HFFc6 (cell line): ENCODE measurements around the gene HECW1. TPM values are rescaled to one million over a fixed set of nuclear protein-coding genes. Genes with fewer than 3 reads are reported as not detected.

Source experiments
- DNase-seq: peaks from one replicate; pipeline ENCODE4 v3.0.0-alpha.2; 2018
- H3K27ac Mint-ChIP-seq: 2 replicates; pipeline ENCODE4 v1.8.0; 2020; ENCODE audit warnings: mild to moderate bottlenecking, mixed read lengths
- H3K27me3 Mint-ChIP-seq: 2 replicates; pipeline ENCODE4 v1.8.0; 2021; ENCODE audit warnings: mild to moderate bottlenecking, moderate library complexity, mixed read lengths; ENCODE audit not compliant: insufficient read depth
- H3K36me3 Mint-ChIP-seq: 2 replicates; pipeline ENCODE4 v1.8.0; 2021; ENCODE audit warnings: low read depth, mixed read lengths
- H3K4me1 Mint-ChIP-seq: 2 replicates; pipeline ENCODE4 v1.8.0; 2020; ENCODE audit warnings: low read depth, mixed read lengths
- H3K4me3 Mint-ChIP-seq: 2 replicates; pipeline ENCODE4 v1.8.0; 2020; ENCODE audit warnings: mild to moderate bottlenecking, moderate library complexity, mixed read lengths
- H3K9me3 Mint-ChIP-seq: 2 replicates; pipeline ENCODE4 v1.8.0; 2020; ENCODE audit warnings: mild to moderate bottlenecking, mixed read lengths
- total RNA-seq, 6 experiments: library from RNA; stranded (reverse); fragmentation: NEBNext Ultra II Directional; extraction: Animal tissue kit (Norgen Biotek cat#: 25700); gene quantifications; 2 replicates in 1 of 6; 3 replicates in 5 of 6; pipeline ENCODE4 v1.2.3, GENCODE V29; 2021
- TF ChIP-seq, protein P1 (sequence below): fragments of 200-600 bp; sonication (generic); IDR thresholded peaks from 2 replicates; pipeline ENCODE4 v1.5.0; 2021; ENCODE audit warnings: antibody characterized with exemption, mild to moderate bottlenecking

Gene HECW1
- total RNA-seq, 6 experiments from 2014 or later, result 3.4 to 6.5 (median 5.3) TPM

DNA sequence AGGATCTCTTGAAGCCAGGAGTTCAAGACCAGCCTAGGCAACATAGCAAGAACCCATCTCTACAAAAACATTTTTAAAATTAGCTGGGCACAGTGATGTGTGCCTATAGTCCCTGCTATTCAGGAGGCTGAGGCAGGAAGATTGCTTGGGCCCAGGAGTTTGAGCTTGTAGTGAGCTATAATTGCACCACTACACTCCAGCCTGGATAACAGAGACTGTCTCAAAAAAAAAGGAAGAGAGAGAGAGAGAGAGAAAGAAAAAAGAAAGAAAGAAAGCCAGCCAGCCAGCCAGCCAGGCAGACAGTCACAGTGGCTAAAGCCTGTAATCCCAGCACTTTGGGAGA is 375.3 kb downstream of the HECW1 start:
- no peaks in the 10 kb centered on the region for H3K9me3 Mint-ChIP-seq
- H3K27ac Mint-ChIP-seq, result no peak overlapping the region
- peaks cover 24% of the 10 kb centered on the region for H3K4me1 Mint-ChIP-seq
- no peak for DNase-seq
- peaks cover 5% of the 10 kb centered on the region for H3K27me3 Mint-ChIP-seq
- no peaks in the 10 kb centered on the region for H3K36me3 Mint-ChIP-seq
- TF ChIP-seq, protein P1, sequence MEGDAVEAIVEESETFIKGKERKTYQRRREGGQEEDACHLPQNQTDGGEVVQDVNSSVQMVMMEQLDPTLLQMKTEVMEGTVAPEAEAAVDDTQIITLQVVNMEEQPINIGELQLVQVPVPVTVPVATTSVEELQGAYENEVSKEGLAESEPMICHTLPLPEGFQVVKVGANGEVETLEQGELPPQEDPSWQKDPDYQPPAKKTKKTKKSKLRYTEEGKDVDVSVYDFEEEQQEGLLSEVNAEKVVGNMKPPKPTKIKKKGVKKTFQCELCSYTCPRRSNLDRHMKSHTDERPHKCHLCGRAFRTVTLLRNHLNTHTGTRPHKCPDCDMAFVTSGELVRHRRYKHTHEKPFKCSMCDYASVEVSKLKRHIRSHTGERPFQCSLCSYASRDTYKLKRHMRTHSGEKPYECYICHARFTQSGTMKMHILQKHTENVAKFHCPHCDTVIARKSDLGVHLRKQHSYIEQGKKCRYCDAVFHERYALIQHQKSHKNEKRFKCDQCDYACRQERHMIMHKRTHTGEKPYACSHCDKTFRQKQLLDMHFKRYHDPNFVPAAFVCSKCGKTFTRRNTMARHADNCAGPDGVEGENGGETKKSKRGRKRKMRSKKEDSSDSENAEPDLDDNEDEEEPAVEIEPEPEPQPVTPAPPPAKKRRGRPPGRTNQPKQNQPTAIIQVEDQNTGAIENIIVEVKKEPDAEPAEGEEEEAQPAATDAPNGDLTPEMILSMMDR, result no peak
- no peak overlapping the region for H3K4me3 Mint-ChIP-seq

DNA sequence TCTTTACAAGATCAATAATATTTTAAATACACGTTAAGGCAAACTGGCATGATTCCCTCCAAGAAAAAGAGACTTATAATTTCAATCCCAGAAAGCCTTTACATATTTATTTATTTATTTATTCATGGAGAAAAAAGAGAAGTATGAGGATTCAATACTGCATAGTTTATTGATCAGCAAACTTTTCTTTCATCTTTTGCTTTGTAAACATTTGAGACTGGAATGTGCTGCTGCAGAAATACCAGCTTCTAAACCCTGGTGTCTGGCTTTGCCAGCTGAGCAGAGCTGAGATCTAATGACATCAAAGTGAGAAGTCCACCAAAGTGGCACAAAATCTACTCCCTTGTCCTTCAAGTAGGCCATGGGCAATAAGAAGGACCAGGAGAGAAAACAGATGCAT is 376.8 kb downstream of the HECW1 start:
- H3K9me3 Mint-ChIP-seq, result no peaks in the 10 kb centered on the region

DNA sequence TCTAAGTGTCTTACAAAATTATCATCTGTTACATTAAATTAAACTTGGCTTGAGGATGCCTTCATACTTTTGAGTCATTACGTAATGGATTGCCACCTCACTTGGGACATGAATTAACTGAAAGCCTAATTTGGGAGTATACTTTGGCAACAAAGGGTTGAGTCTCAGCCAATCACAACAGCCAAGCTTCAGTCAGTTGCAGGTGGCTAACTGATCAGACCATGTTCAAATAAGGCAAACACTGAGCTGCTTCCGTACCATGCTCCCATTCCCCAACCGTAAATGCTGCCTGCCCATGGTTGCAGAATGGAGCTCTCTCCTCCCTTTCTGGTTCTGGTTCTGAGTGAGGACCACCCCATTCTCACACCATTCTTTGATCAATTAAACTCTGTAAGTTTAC is 377.6 kb downstream of the HECW1 start:
- Mint-ChIP-seq H3K9me3 (no peaks in the 10 kb centered on the region), H3K27me3 (peaks cover 9% of the 10 kb centered on the region), H3K4me3 (no peak overlapping the region), H3K27ac (no peak overlapping the region), H3K36me3 (peaks cover 5% of the 10 kb centered on the region; the same call in 1 of the 2 replicates), H3K4me1 (peaks cover 16% of the 10 kb centered on the region)
- TF ChIP-seq, protein P1, result no peak
- DNase-seq, result no peak

More for the DNA sequence above, 376.8 kb downstream of the HECW1 start:
- Mint-ChIP-seq H3K36me3 (peaks cover 4% of the 10 kb centered on the region; the same call in 1 of the 2 replicates), H3K4me1 (peaks cover 16% of the 10 kb centered on the region), H3K27me3 (peaks cover 9% of the 10 kb centered on the region), H3K4me3 (no peak overlapping the region), H3K27ac (no peak overlapping the region)
- TF ChIP-seq, protein P1, result no peak
- DNase-seq, result no peak

DNA sequence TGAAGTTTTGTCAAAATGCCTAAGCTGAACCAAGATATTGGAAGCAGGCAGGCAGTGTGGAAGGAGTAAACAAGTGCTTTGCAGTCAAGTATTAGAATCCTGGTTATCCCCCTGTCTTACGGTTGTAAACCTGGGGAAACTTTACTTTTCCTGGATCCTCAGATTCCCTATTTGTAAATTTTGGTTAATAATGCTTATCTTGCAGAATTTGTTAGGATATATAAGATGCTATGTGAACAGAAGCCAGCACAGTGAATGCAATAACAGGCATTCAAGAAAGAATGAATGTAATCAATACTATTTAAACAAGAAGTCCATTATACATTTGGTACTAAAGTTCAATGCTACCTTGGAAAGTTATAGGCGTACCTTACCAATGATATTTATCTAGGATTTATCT is 378.7 kb downstream of the HECW1 start:
- peaks cover 16% of the 10 kb centered on the region for H3K4me1 Mint-ChIP-seq

DNA sequence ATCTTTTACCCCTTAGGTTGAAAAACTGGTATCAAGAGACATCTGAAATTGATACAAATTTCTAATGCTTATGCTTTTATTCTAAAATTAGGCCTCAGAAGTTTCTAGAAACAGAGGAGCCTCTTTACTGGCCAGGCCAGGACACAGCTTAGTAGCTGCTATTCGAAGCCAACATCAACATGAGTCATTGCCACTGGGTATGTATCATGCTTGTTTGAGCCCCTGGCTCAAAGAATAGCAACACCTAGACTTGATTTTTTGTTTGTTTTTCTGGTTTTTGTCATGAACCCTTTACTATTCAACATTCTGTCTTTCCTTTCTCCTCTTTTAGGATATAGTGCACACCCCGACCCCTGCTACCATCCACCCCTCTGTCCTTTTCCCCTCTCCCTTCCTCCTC is 379.5 kb downstream of the HECW1 start:
- peaks cover 13% of the 10 kb centered on the region for H3K4me1 Mint-ChIP-seq

More for the DNA sequence above, 378.7 kb downstream of the HECW1 start:
- H3K27ac Mint-ChIP-seq, result no peak overlapping the region
- H3K27me3 Mint-ChIP-seq, result peaks cover 9% of the 10 kb centered on the region
- no peak for DNase-seq
- no peaks in the 10 kb centered on the region for H3K9me3 Mint-ChIP-seq
- no peak overlapping the region for H3K4me3 Mint-ChIP-seq
- peaks cover 5% of the 10 kb centered on the region; the same call in 1 of the 2 replicates for H3K36me3 Mint-ChIP-seq
- TF ChIP-seq, protein P1, result no peak

More for the DNA sequence above, 379.5 kb downstream of the HECW1 start:
- Mint-ChIP-seq H3K27ac (no peak overlapping the region), H3K36me3 (peaks cover 5% of the 10 kb centered on the region; the same call in 1 of the 2 replicates), H3K9me3 (no peaks in the 10 kb centered on the region), H3K4me3 (no peak overlapping the region), H3K27me3 (peaks cover 9% of the 10 kb centered on the region)
- TF ChIP-seq, protein P1, result no peak
- peak; percentile 62 for DNase-seq
